ENCODE data around the gene FER.

The FER gene

DNA sequence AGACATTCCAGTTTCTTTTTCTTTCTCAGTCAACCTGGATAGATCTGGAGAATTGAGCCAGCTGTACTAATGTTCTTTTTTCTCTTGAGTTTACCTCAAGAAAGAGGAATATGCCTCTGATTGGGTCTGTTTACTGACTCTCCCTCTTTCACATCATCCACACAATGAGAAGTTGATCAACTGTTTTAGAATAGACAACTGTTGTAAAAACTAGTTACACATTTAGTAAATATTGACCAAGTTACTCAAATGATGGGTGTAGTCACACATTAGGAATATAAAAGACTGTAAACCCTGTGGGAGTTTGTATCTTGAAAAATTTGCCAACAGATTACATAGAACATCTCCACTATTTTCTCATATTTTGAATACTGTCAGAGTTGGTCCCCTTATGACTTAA is 330.8 kb downstream of the FER start:
- in situ Hi-C loops (cut with MboI; ENCODE audit: low sequenced_read_pairs, unreplicated experiment): no loop called here
- no peak for DNase-seq (ENCODE audit: low spot score)
- TF ChIP-seq, protein P1, sequence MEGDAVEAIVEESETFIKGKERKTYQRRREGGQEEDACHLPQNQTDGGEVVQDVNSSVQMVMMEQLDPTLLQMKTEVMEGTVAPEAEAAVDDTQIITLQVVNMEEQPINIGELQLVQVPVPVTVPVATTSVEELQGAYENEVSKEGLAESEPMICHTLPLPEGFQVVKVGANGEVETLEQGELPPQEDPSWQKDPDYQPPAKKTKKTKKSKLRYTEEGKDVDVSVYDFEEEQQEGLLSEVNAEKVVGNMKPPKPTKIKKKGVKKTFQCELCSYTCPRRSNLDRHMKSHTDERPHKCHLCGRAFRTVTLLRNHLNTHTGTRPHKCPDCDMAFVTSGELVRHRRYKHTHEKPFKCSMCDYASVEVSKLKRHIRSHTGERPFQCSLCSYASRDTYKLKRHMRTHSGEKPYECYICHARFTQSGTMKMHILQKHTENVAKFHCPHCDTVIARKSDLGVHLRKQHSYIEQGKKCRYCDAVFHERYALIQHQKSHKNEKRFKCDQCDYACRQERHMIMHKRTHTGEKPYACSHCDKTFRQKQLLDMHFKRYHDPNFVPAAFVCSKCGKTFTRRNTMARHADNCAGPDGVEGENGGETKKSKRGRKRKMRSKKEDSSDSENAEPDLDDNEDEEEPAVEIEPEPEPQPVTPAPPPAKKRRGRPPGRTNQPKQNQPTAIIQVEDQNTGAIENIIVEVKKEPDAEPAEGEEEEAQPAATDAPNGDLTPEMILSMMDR (IDR thresholded peaks at IDR 0.05; ENCODE audit: borderline replicate concordance, control extremely low read depth, extremely low read depth, insufficient read depth, missing control alignments): no peak

DNA sequence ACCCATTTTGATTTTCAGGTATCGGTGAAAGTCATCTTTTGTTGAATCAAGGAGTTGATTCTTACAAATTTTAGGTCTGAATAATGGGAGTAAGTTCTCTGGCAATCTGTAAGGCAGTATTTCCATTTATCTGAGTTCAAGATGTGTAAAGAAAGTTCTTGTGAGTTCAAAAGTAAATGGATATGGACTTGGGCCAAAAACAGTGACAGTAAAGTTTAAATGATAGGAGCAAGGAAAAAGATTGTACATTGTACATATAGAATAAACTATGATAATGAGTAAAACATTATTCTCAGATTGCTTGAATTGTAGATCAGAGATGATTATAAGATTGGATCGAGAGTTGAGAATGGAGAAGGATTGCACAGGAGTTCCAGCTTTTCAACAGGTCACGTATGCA is 332.8 kb downstream of the FER start:
- no peak for DNase-seq (ENCODE audit: low spot score)
- in situ Hi-C loops (cut with MboI; ENCODE audit: low sequenced_read_pairs, unreplicated experiment): no loop called here
- TF ChIP-seq, protein P1 (IDR thresholded peaks at IDR 0.05; ENCODE audit: borderline replicate concordance, control extremely low read depth, extremely low read depth, insufficient read depth, missing control alignments): no peak

- no peak for DNase-seq (ENCODE audit: low spot score)
- in situ Hi-C loops (cut with MboI; ENCODE audit: low sequenced_read_pairs, unreplicated experiment): no loop called here
- TF ChIP-seq, protein P1 (IDR thresholded peaks at IDR 0.05; ENCODE audit: borderline replicate concordance, control extremely low read depth, extremely low read depth, insufficient read depth, missing control alignments): no peak
Measured at GRCh38 chr5:109080896-109081295, 333.2 kb downstream of the FER start.

DNA sequence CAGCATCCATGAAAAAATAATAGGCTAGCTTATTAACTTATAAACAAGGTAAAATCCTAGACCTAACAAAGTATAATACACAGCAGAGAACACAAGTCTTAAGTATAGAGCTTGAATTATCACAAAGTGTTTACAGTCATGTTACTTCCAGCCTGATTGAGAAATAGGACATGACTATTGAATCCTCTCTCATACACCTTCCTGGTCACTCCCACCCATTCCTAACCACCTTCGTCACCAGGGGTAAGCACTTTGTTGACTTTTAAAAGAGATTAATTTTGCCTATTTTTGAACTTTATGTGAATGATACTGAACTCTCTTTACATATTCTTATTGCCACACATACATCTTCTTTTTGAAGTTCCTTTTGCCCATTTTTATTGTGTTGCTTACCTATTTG is 336.2 kb downstream of the FER start:
- no peak for DNase-seq (ENCODE audit: low spot score)
- in situ Hi-C loops (cut with MboI; ENCODE audit: low sequenced_read_pairs, unreplicated experiment): no loop called here
- TF ChIP-seq, protein P1 (IDR thresholded peaks at IDR 0.05; ENCODE audit: borderline replicate concordance, control extremely low read depth, extremely low read depth, insufficient read depth, missing control alignments): no peak

DNA sequence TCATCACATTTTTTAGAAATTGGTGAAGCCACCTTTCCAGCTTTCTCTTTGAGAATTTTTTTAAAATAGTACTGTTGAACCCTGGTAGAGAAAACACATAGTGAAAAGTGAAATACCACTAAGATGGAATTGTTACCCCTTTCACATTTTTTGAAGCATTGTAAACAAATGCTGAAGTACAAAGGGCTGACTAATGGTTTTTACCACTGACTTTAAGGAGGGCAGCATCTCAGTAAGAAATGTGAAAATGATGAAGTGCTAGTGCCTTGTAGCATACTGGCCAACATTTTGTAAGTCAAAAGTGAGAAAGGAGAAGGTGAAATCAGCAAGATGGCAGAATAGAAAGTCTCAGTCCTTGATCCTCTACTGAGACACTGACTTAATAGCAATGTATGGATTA is 341.5 kb downstream of the FER start:
- in situ Hi-C loops (cut with MboI; ENCODE audit: low sequenced_read_pairs, unreplicated experiment): no loop called here
- TF ChIP-seq, protein P1 (IDR thresholded peaks at IDR 0.05; ENCODE audit: borderline replicate concordance, control extremely low read depth, extremely low read depth, insufficient read depth, missing control alignments): no peak
- no peak for DNase-seq (ENCODE audit: low spot score)

DNA sequence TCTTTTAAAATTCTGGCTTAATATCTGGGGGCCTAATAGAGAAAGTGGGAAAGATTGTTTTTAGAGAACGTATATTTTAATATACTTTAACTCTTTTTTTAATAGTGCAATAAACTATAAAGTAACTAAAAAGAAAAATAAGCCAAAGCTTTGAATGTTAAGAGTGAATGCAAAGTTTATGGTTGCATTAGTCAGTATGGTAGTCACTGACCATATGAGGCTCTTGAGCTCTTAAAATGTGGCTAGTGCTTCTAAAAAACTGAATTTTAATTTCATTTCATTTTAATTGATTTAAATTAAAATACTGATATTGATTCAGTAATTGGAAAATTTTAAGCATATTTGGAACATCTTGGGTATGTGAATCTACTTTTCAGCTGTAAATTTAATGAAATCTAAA is 351.4 kb downstream of the FER start:
- TF ChIP-seq, protein P1 (IDR thresholded peaks at IDR 0.05; ENCODE audit: borderline replicate concordance, control extremely low read depth, extremely low read depth, insufficient read depth, missing control alignments): no peak
- in situ Hi-C loops (cut with MboI; ENCODE audit: low sequenced_read_pairs, unreplicated experiment): no loop called here
- no peak for DNase-seq (ENCODE audit: low spot score)

DNA sequence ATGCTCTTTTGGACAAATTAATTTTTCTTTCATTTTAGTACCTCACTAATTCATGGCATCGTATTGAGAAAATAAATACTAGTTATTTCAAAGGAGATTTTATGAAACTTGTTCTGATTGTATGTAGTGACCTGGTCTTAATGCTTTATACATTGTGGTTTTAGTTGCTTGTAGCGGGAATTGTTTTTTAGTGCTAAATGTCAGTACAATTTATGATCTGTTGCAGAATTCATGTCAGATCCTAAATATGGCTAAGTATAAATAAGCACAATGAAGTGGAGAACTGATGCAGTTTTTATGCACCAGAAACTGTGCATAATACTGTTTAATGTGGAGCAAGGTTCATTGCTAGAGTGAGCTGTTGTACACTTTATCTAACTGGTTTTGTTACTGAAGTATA is 353.3 kb downstream of the FER start:
- in situ Hi-C loops (cut with MboI; ENCODE audit: low sequenced_read_pairs, unreplicated experiment): no loop called here
- DNase-seq (ENCODE audit: low spot score): no peak

More for the DNA sequence above, 353.3 kb downstream of the FER start:
- TF ChIP-seq, protein P1 (IDR thresholded peaks at IDR 0.05; ENCODE audit: borderline replicate concordance, control extremely low read depth, extremely low read depth, insufficient read depth, missing control alignments): no peak
